Measurements from ENCODE around the gene NFKBIB.

- no peak for TF ChIP-seq ZBTB20 (CRISPR knock-in tag; IDR thresholded peaks at IDR 0.05; ENCODE audit: borderline replicate concordance, low read depth)
- no peak for TF ChIP-seq SRSF9 (IDR thresholded peaks at IDR 0.05; ENCODE audit: borderline replicate concordance, insufficient read depth, low read depth, low read length, poor library complexity, severe bottlenecking)
- TF ChIP-seq JUN (CRISPR knock-in tag; IDR thresholded peaks at IDR 0.05): no peak
- TF ChIP-seq SUZ12 (IDR thresholded peaks at IDR 0.05; ENCODE audit: low read depth, low read length): no peak
- TF ChIP-seq CENPX (CRISPR knock-in tag; IDR thresholded peaks at IDR 0.05): no peak
- TF ChIP-seq NFE2L2 (IDR thresholded peaks at IDR 0.05; ENCODE audit: low read length): no peak
- no peak for TF ChIP-seq SP1 (IDR thresholded peaks at IDR 0.05)
- no peak for TF ChIP-seq SP1 (CRISPR knock-in tag; IDR thresholded peaks at IDR 0.05)
- TF ChIP-seq, protein P1, sequence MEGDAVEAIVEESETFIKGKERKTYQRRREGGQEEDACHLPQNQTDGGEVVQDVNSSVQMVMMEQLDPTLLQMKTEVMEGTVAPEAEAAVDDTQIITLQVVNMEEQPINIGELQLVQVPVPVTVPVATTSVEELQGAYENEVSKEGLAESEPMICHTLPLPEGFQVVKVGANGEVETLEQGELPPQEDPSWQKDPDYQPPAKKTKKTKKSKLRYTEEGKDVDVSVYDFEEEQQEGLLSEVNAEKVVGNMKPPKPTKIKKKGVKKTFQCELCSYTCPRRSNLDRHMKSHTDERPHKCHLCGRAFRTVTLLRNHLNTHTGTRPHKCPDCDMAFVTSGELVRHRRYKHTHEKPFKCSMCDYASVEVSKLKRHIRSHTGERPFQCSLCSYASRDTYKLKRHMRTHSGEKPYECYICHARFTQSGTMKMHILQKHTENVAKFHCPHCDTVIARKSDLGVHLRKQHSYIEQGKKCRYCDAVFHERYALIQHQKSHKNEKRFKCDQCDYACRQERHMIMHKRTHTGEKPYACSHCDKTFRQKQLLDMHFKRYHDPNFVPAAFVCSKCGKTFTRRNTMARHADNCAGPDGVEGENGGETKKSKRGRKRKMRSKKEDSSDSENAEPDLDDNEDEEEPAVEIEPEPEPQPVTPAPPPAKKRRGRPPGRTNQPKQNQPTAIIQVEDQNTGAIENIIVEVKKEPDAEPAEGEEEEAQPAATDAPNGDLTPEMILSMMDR (CRISPR knock-in tag; IDR thresholded peaks at IDR 0.05): no peak
Observed at GRCh38 chr19:38907227-38907626, 7.5 kb downstream of the NFKBIB start.
